A673 (cell line): ENCODE measurements around the gene TXNL4B. TPM values are rescaled to one million over a fixed set of nuclear protein-coding genes. Genes with fewer than 3 reads are reported as not detected.
A peak's percentile ranks its signal among the peaks of the same experiment; 100 is the strongest.

Experiments
- BruUV-seq: library from RNA; stranded (reverse); fragments of 400-500 nt; replicated peaks from 2 replicates; lab custom pipeline; 2021; lab: Mats Ljungman, UMichigan
- CTCF ChIA-PET: fragments of 300-600 bp; sonication (Branson Sonifier 250); formaldehyde crosslinking; loops from one replicate; lab custom pipeline; 2022; ENCODE audit warnings: antibody characterized with exemption; lab: Charles Lee
- POLR2A ChIA-PET: fragments of 300-600 bp; sonication (Branson Sonifier 250); formaldehyde crosslinking; loops from one replicate; lab custom pipeline; 2022; ENCODE audit warnings: antibody characterized with exemption; ENCODE audit not compliant: low non-redundant PET; lab: Charles Lee
- DNase-seq: peaks from one replicate; pipeline ENCODE4 v3.0.0-alpha.2; 2015; ENCODE audit warnings: low spot score
- H3K27ac ChIP-seq: fragments of 200-600 bp; sonication (generic); 2 replicates; pipeline ENCODE4 v1.5.1; 2016; ENCODE audit warnings: mixed run types, low read depth, mild to moderate bottlenecking, mixed read lengths, antibody characterized with exemption, low read length; ENCODE audit not compliant: poor library complexity, severe bottlenecking
- H3K27me3 ChIP-seq: fragments of 200-600 bp; sonication (generic); replicated peaks from 2 replicates; pipeline ENCODE4 v1.6.1; 2017; ENCODE audit warnings: mixed run types, low read depth, mild to moderate bottlenecking, mixed read lengths, antibody characterized with exemption, low read length; ENCODE audit not compliant: insufficient read depth, poor library complexity
- H3K36me3 ChIP-seq: fragments of 200-600 bp; sonication (generic); 2 replicates; pipeline ENCODE4 v1.6.1; 2016; ENCODE audit warnings: mixed run types, mild to moderate bottlenecking, mixed read lengths, antibody characterized with exemption, low read length; ENCODE audit not compliant: insufficient read depth, poor library complexity, severe bottlenecking
- H3K4me1 ChIP-seq: fragments of 200-600 bp; sonication (generic); 2 replicates; pipeline ENCODE4 v1.6.1; 2017; ENCODE audit warnings: mixed run types, mild to moderate bottlenecking, mixed read lengths, antibody characterized with exemption, low read length; ENCODE audit not compliant: insufficient read depth, poor library complexity, severe bottlenecking
- H3K4me3 ChIP-seq: fragments of 200-600 bp; sonication (generic); 2 replicates; pipeline ENCODE4 v1.5.1; 2016; ENCODE audit warnings: low read depth, mixed run types, mild to moderate bottlenecking, mixed read lengths, low read length; ENCODE audit not compliant: poor library complexity, severe bottlenecking
- H3K9me3 ChIP-seq: fragments of 200-600 bp; sonication (generic); 2 replicates; pipeline ENCODE4 v1.6.1; 2016; ENCODE audit warnings: mixed run types, low read depth, mild to moderate bottlenecking, mixed read lengths, antibody characterized with exemption, low read length; ENCODE audit not compliant: poor library complexity, severe bottlenecking
- EZH2 ChIP-seq: fragments of 200-600 bp; sonication (generic); IDR thresholded peaks from 2 replicates; pipeline ENCODE4 v1.6.1; 2017; ENCODE audit warnings: borderline replicate concordance, low read depth, mild to moderate bottlenecking, mixed read lengths, antibody characterized with exemption, low read length; ENCODE audit not compliant: poor library complexity, severe bottlenecking
- intact Hi-C: fragments of 100-400 bp; cut with micrococcal nuclease; formaldehyde crosslinking; loops from one replicate; pipeline ENCODE4 v1.10.0; 2022; ENCODE audit not compliant: unreplicated experiment
- total RNA-seq: library from RNA; stranded (reverse); gene quantifications from 2 replicates; pipeline ENCODE4 v1.2.3, GENCODE V29; 2021
- TF ChIP-seq, protein P1 (sequence below): fragments of 300-800, 200-600 bp; sonication (generic); conservative IDR thresholded peaks from 2 replicates; pipeline ENCODE4 v1.5.1; 2017; ENCODE audit warnings: low read depth, mild to moderate bottlenecking, antibody characterized with exemption, low read length, moderate library complexity, mixed read lengths

The TXNL4B gene
- total RNA-seq, 1 experiment from 2014 or later: 15.8 TPM

DNA sequence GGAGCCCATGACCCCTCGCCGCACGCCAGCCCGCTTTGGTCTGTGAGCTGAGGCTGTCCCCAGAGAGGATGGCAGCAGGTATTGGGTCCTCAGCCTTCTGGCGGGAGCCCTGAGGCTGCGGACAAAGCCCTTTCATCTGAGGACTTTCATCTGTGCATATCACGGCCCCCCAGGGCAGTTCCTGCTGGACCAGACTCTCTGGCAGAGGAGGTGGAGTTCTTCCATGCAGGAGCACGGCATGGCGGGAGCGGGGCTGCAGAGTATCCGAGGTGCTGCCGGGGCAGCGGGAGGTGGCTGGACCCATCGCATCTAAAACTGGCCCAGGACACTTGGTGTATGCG lies 19.0 kb upstream of the TXNL4B start:
- H3K27me3 ChIP-seq: no peaks in the 10 kb centered on the region
- intact Hi-C loops: no loop called here
- ChIA-PET POLR2A (no interaction called here), CTCF (no interaction called here)
- DNase-seq: no peak
- TF ChIP-seq, protein P1, sequence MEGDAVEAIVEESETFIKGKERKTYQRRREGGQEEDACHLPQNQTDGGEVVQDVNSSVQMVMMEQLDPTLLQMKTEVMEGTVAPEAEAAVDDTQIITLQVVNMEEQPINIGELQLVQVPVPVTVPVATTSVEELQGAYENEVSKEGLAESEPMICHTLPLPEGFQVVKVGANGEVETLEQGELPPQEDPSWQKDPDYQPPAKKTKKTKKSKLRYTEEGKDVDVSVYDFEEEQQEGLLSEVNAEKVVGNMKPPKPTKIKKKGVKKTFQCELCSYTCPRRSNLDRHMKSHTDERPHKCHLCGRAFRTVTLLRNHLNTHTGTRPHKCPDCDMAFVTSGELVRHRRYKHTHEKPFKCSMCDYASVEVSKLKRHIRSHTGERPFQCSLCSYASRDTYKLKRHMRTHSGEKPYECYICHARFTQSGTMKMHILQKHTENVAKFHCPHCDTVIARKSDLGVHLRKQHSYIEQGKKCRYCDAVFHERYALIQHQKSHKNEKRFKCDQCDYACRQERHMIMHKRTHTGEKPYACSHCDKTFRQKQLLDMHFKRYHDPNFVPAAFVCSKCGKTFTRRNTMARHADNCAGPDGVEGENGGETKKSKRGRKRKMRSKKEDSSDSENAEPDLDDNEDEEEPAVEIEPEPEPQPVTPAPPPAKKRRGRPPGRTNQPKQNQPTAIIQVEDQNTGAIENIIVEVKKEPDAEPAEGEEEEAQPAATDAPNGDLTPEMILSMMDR: no peak
- TF ChIP-seq EZH2: no peak
- TSS peak; percentile 73 for BruUV-seq
- H3K36me3 ChIP-seq: peaks cover 41% of the 10 kb centered on the region
- H3K27ac ChIP-seq: peak overlapping the region; percentile 23
- H3K4me1 ChIP-seq: peaks cover 6% of the 10 kb centered on the region
- no peaks in the 10 kb centered on the region for H3K9me3 ChIP-seq
- no peak overlapping the region for H3K4me3 ChIP-seq

DNA sequence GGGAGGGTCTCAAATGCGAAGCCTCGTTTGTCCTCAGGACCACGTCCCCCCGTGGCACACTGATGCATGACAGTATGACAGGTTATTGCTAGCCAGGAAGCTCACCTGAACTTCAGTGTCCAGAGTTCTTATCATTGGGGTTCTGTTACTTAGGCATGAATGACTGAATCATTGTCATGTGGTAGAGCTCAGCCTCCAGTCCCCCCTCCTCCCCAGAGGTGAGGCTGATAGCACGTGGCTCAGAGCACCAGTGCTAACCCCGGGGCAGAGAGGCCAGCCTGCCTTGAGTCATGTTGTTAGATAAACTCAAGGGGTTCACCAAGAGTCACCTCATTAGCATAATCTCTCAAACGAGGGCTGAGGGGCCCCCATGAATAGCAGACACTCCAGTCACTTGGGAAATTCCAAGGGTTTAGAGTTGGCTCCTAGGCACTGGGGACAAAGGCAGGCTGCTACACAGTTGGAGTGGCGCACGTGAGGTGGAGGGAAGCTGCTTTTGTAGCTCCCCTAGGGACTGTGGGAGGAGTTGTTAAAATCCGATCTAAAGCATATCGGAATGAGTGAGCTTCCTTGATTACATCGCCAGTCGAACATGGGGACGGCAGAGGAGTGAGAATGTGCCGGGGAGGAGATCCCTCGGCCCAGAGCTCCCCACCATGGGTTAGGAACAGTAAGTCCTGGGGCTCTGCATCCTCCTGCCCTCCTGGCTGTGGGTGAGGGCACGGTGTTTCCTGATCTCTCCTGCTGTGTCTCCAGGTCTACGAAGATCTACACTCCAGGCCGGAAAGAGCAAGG lies 18.4 kb upstream of the TXNL4B start:
- Histone ChIP-seq H3K36me3 (peaks cover 46% of the 10 kb centered on the region), H3K27me3 (no peaks in the 10 kb centered on the region), H3K27ac (peak overlapping the region; percentile 23), H3K4me3 (no peak overlapping the region), H3K9me3 (no peaks in the 10 kb centered on the region), H3K4me1 (peaks cover 6% of the 10 kb centered on the region)
- ChIA-PET POLR2A (no interaction called here), CTCF (no interaction called here)
- no TSS peak for BruUV-seq
- intact Hi-C loops: no loop called here
- peak; percentile 43 for DNase-seq
- TF ChIP-seq, protein P1: no peak
- TF ChIP-seq EZH2: no peak

DNA sequence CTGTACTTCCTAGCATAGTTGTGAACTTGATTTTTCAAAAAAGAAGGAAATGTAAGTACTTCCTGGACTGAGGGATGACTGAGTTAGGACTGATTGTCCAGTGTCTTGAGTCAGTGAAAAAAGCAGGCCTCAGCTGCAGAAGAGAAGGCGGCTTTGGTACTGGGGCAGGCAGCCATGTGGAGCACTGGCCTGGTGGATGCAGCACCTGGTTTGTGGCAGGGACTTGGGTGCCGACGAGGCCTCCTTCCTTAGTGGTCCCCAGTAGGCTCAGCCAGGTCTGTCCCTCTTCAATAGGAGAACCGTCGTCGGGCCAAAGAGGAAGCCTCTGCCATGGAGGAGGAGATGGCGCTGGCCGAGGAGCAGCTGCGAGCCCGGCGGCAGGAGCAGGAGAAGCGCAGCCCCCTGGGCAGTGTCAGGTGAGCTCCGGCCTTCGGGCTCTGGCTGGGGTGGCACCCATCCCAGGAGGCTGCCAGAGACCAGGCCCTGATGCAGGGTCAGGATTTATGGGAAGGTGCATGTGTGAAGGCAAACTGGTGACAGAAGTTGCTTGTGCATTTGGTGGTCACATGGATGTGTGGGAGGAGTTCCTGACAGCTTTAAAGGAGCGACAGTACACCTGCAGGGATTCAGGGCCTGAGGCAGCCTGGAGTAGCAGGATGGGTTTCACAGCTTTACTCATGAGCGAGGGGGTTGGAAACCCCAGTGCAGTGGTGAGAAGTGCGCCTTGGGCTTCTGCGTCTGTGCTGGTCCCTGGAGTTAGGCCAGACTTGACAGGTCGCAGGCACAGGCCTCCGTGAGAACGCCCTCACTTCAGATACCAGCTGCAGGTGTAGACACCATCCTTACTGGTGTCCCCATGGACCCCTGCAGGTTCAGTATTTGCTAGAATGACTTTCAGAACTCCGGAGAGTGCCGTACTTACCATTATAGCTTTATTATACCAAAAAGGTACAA lies 17.5 kb upstream of the TXNL4B start:
- H3K4me1 ChIP-seq: peaks cover 6% of the 10 kb centered on the region
- BruUV-seq: no TSS peak
- no peak overlapping the region for H3K4me3 ChIP-seq
- no peaks in the 10 kb centered on the region for H3K9me3 ChIP-seq
- no peaks in the 10 kb centered on the region for H3K27me3 ChIP-seq
- H3K36me3 ChIP-seq: peaks cover 55% of the 10 kb centered on the region
- no peak for DNase-seq
- no peak for TF ChIP-seq EZH2
- TF ChIP-seq, protein P1: no peak
- POLR2A ChIA-PET: no interaction called here
- H3K27ac ChIP-seq: no peak overlapping the region
- intact Hi-C loops: no loop called here
- CTCF ChIA-PET: no interaction called here
